GM12878 (cell line): ENCODE data around the gene SLC6A8. TPM values are rescaled to one million over a fixed set of nuclear protein-coding genes. Genes with fewer than 3 reads are reported as not detected.

ENCODE experiments used
- ATAC-seq: fragments of 200-7000 bp; cut with Tn5 transposase; 3 replicates; pipeline ENCODE4 v1.9.1; 2020; ENCODE audit warnings: mild to moderate bottlenecking, moderate library complexity
- BruUV-seq: library from RNA; stranded (reverse); fragments of 400-500 nt; replicated peaks from 2 replicates; lab custom pipeline; 2021; lab: Mats Ljungman, UMichigan
- CTCF ChIA-PET: fragments of 300-600 bp; sonication (Branson Sonifier 250); formaldehyde crosslinking; extraction: SDS; loops from one replicate; lab custom pipeline; 2021; ENCODE audit warnings: inconsistent platforms; lab: Yijun Ruan, JAX
- POLR2A ChIA-PET: fragments of 350-600 bp; formaldehyde crosslinking; extraction: SDS; loops from one replicate; lab custom pipeline; 2021; ENCODE audit warnings: inconsistent platforms; lab: Charles Lee
- RAD21 ChIA-PET: fragments of 300-600 bp; sonication (Branson Sonifier 250); formaldehyde crosslinking; loops from one replicate; lab custom pipeline; 2023; ENCODE audit warnings: antibody characterized with exemption; ENCODE audit not compliant: unreplicated experiment; lab: Charles Lee
- SMC1A ChIA-PET: fragments of 300-600 bp; sonication (Branson Sonifier 250); formaldehyde crosslinking; loops from one replicate; lab custom pipeline; 2023; ENCODE audit not compliant: unreplicated experiment, uncharacterized antibody; lab: Charles Lee
- DNase-seq: peaks from one replicate; pipeline ENCODE4 v3.0.0-alpha.2; 2011; ENCODE audit warnings: low read depth, low spot score
- FAIRE-seq: peaks from 3 replicates; lab custom pipeline; 2011; peaks lifted over from hg19 to GRCh38; lab: Jason Lieb, UNC
- H2AFZ ChIP-seq: 2 replicates; pipeline ENCODE4 v1.6.0; 2011; ENCODE audit warnings: low read depth, low read length, control low read depth; ENCODE audit not compliant: control insufficient read depth
- H3K27ac ChIP-seq: 2 replicates; pipeline ENCODE4 v1.5.1; 2011; ENCODE audit warnings: control low read depth; ENCODE audit not compliant: control insufficient read depth, insufficient read depth
- H3K27me3 ChIP-seq, 2 experiments: replicated peaks in 1 of 2; 2 replicates each; pipeline versions ENCODE4 v1.6.0 to v1.6.1; 2011; ENCODE audit warnings: low read length in 1 of 2; ENCODE audit not compliant: control insufficient read depth in 2 of 2, insufficient read depth in 2 of 2
- H3K36me3 ChIP-seq, 2 experiments: 2 replicates each; pipeline ENCODE4 v1.5.1; 2011; ENCODE audit warnings: low read length in 1 of 2; ENCODE audit not compliant: control insufficient read depth in 2 of 2, insufficient read depth in 2 of 2
- H3K4me1 ChIP-seq: 2 replicates; pipeline ENCODE4 v1.6.1; 2011; ENCODE audit warnings: mild to moderate bottlenecking, low read length, moderate library complexity, mixed read lengths; ENCODE audit not compliant: control insufficient read depth, insufficient read depth
- H3K4me2 ChIP-seq: 2 replicates; pipeline ENCODE4 v1.6.0; 2011; ENCODE audit warnings: control low read depth; ENCODE audit not compliant: control insufficient read depth, insufficient read depth
- H3K4me3 ChIP-seq: fragments of 200-600 bp; sonication (generic); 2 replicates; pipeline ENCODE4 v1.5.1; 2016
- H3K79me2 ChIP-seq: 2 replicates; pipeline ENCODE4 v1.6.0; 2011; ENCODE audit warnings: low read length; ENCODE audit not compliant: control insufficient read depth, insufficient read depth
- H3K9ac ChIP-seq: 2 replicates; pipeline ENCODE4 v1.8.0; 2011; ENCODE audit warnings: low read length, control low read depth, mixed read lengths; ENCODE audit not compliant: control insufficient read depth, insufficient read depth
- H3K9me3 ChIP-seq: replicated peaks from 3 replicates; pipeline ENCODE4 v1.5.1; 2011; ENCODE audit warnings: mild to moderate bottlenecking, low read length; ENCODE audit not compliant: control insufficient read depth, insufficient read depth
- H4K20me1 ChIP-seq: 2 replicates; pipeline ENCODE4 v1.6.0; 2011; ENCODE audit not compliant: control insufficient read depth, insufficient read depth
- MEF2B ChIP-seq: fragments of 450-650 bp; IDR thresholded peaks from 2 replicates; pipeline ENCODE4 v1.6.1; 2018; ENCODE audit warnings: mild to moderate bottlenecking, moderate library complexity; ENCODE audit not compliant: partially characterized antibody, poor library complexity, severe bottlenecking
- MTA2 ChIP-seq: fragments of 450-650 bp; IDR thresholded peaks from 2 replicates; pipeline ENCODE4 v1.6.1; 2016; ENCODE audit warnings: low read depth, mild to moderate bottlenecking, moderate library complexity
- NFYA ChIP-seq: IDR thresholded peaks from 2 replicates; pipeline ENCODE4 v1.6.1; 2011; ENCODE audit warnings: low read depth, mild to moderate bottlenecking, low read length, improper control_type of control experiment, borderline replicate concordance
- NR2F1 ChIP-seq: fragments of 450-650 bp; conservative IDR thresholded peaks from 2 replicates; pipeline ENCODE4 v1.6.1; 2017; ENCODE audit warnings: mild to moderate bottlenecking
- SMAD1 ChIP-seq: fragments of 450-650 bp; IDR thresholded peaks from 2 replicates; pipeline ENCODE4 v1.6.1; 2018; ENCODE audit warnings: mild to moderate bottlenecking, low read depth; ENCODE audit not compliant: partially characterized antibody
- STAT1 ChIP-seq: fragments of 450-650 bp; conservative IDR thresholded peaks from 2 replicates; pipeline ENCODE4 v1.6.1; 2014; ENCODE audit warnings: antibody characterized with exemption, mild to moderate bottlenecking
- TBL1XR1 ChIP-seq: IDR thresholded peaks from 2 replicates; pipeline ENCODE4 v1.6.1; 2012; ENCODE audit warnings: low read depth, low read length, improper control_type of control experiment
- ZNF274 ChIP-seq: IDR thresholded peaks from one replicate; pipeline ENCODE4 v1.8.0; 2011; ENCODE audit not compliant: insufficient read length, insufficient read depth
- WGBS: methylation state at CpG from one replicate; pipeline ENCODE4 v1.1.6; 2016; ENCODE audit warnings: low lambda C conversion rate; ENCODE audit not compliant: insufficient replicate concordance, insufficient coverage; ENCODE audit errors: missing lambda C conversion rate; 5-methylcytosine and 5-hydroxymethylcytosine counted together
- in situ Hi-C: fragments of 300-500 bp; cut with MboI; formaldehyde crosslinking; loops from 9 replicates; pipeline ENCODE4 v1.14.3; 2018; ENCODE audit warnings: mixed read lengths
- intact Hi-C: fragments of 100-400 bp; cut with micrococcal nuclease; formaldehyde crosslinking; loops from one replicate; pipeline ENCODE4 v1.14.2; 2022; ENCODE audit not compliant: unreplicated experiment
- polyA plus RNA-seq, 11 experiments: library from polyadenylated mRNA; depleted of rRNA in 4 of 11; unstranded in 6 of 11; stranded (reverse) in 5 of 11; fragments of >200 nt; fragmentation: Nextera tagmentation in 4 of 11; fragmentation: Illumina TruSeq in 1 of 11; extraction: Ambion mirVana in 4 of 11; extraction: Trizol in 1 of 11; gene quantifications; 1 replicate in 1 of 11; 2 replicates in 10 of 11; pipeline versions ENCODE4 v1.2.1 to v1.2.3, GENCODE V29; 2011 to 2016; ENCODE audit warnings: inconsistent platforms in 2 of 11, missing spikeins in 2 of 11, low read depth in 1 of 11
- total RNA-seq, 4 experiments: library from RNA; depleted of rRNA in 3 of 4; stranded (reverse); fragments of >200 nt in 3 of 4; fragmentation: Illumina TruSeq in 1 of 4; extraction: Trizol in 1 of 4; gene quantifications; 2 replicates each; pipeline versions ENCODE4 v1.2.1 to v1.2.3, GENCODE V29; 2013 to 2021
- TF ChIP-seq, protein P1 (sequence below): IDR thresholded peaks from 2 replicates; pipeline ENCODE4 v1.6.1; 2011; ENCODE audit warnings: borderline replicate concordance, low read depth, mild to moderate bottlenecking, moderate library complexity, mixed read lengths, low read length; ENCODE audit not compliant: insufficient read depth; ENCODE audit errors: extremely low read length

SLC6A8 gene
- total and polyA plus RNA-seq, 10 of the 15 experiments (the other 5 are each of a cell fraction or from before 2014, with no cell fraction given), result 0.01 to 0.72 (median 0.17) TPM; not detected in 6

DNA sequence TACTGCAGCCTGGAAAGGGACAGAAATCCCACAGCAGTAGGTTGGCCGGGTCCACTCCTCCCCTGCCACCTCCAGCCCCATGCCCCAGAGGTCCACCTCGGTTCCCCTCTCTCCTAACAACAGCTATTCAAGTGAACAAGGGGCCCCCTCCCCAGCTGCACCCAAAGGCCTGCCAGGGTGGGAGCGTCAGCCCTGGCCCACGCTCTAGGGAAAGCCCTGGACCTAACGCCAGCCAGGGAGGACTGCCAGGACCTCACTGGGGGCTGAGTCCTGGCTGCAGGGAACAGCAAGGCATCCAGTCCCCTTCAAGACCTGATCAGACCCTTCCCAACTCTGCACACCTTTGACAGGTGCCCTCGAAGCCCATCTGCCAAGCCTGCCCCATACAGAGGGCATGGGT lies 13.2 kb downstream of the SLC6A8 start:
- 44% methylated on average over 6 of the region's 6 CpGs for WGBS
- Histone ChIP-seq H3K27me3 (no peaks in the 10 kb centered on the region), H3K27ac (no peak overlapping the region), H3K9ac (no peak overlapping the region), H3K9me3 (no peaks in the 10 kb centered on the region), H3K4me2 (no peak overlapping the region), H2AFZ (no peak overlapping the region), H4K20me1 (no peaks in the 10 kb centered on the region), H3K36me3 (peaks cover 0 to 2% of the 10 kb centered on the region in 2 experiments; a peak in 2 of 4 replicates), H3K4me3 (no peak overlapping the region), H3K4me1 (no peaks in the 10 kb centered on the region), H3K79me2 (no peaks in the 10 kb centered on the region)
- intact Hi-C loops (no loop called here), in situ Hi-C loops (no loop called here)
- no peak for TF ChIP-seq MEF2B
- TF ChIP-seq MTA2, result no peak
- TF ChIP-seq STAT1, result no peak
- no peak for TF ChIP-seq SMAD1
- no peak for TF ChIP-seq TBL1XR1
- no peak for TF ChIP-seq ZNF274
- TF ChIP-seq, protein P1, sequence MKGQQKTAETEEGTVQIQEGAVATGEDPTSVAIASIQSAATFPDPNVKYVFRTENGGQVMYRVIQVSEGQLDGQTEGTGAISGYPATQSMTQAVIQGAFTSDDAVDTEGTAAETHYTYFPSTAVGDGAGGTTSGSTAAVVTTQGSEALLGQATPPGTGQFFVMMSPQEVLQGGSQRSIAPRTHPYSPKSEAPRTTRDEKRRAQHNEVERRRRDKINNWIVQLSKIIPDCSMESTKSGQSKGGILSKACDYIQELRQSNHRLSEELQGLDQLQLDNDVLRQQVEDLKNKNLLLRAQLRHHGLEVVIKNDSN, result no peak
- no peak for TF ChIP-seq NFYA
- TF ChIP-seq NR2F1, result no peak
- SMC1A ChIA-PET, result no interaction called here
- no peak for ATAC-seq
- CTCF ChIA-PET, result no interaction called here
- POLR2A ChIA-PET, result no interaction called here
- RAD21 ChIA-PET, result no interaction called here
- FAIRE-seq, result no peak
- DNase-seq, result no peak
- BruUV-seq, result no TSS peak
